NAMALWA (cell line): ENCODE data around the gene NFIC.

Experiments
- DNase-seq: peaks from one replicate; pipeline ENCODE4 v3.0.0-alpha.2; 2015; ENCODE audit warnings: low spot score

The NFIC gene

GRCh38 chr19:3470500-3471128, 104.2 kb downstream of the NFIC start:
- DNase-seq, result no peak

- peak; percentile 30 for DNase-seq
These were observed 105.7 kb downstream of the NFIC start for GRCh38 chr19:3471954-3472655.

- no peak for DNase-seq
These were observed 107.6 kb downstream of the NFIC start for GRCh38 chr19:3474010-3474409.

- DNase-seq, result no peak
These were observed 108.2 kb downstream of the NFIC start for GRCh38 chr19:3474614-3475013.

GRCh38 chr19:3475449-3475848, 109.1 kb downstream of the NFIC start:
- no peak for DNase-seq

- DNase-seq, result no peak
These were observed 110.4 kb downstream of the NFIC start for GRCh38 chr19:3476830-3477229.

GRCh38 chr19:3477506-3477905, 111.1 kb downstream of the NFIC start:
- no peak for DNase-seq

- peak; percentile 33 for DNase-seq
These were observed 111.6 kb downstream of the NFIC start for GRCh38 chr19:3477951-3478350.

GRCh38 chr19:3478409-3479176, 112.2 kb downstream of the NFIC start:
- DNase-seq, result no peak

- DNase-seq, result peak; percentile 92
These were observed 112.9 kb downstream of the NFIC start for GRCh38 chr19:3479177-3479833.

GRCh38 chr19:3479834-3480215, 113.4 kb downstream of the NFIC start:
- DNase-seq, result peak; percentile 87

GRCh38 chr19:3480383-3481091, 114.2 kb downstream of the NFIC start, which contains the start of gene SMIM24:
SMIM24 (minus strand) TSS chr19:3480525; CDS start chr19:3480463, 62 bp downstream.
- DNase-seq, result peak; percentile 48

- DNase-seq, result peak; percentile 26
These were observed 115.1 kb downstream of the NFIC start for GRCh38 chr19:3481241-3482090.

- DNase-seq, result no peak
These were observed 116.3 kb downstream of the NFIC start for GRCh38 chr19:3482507-3483225.

GRCh38 chr19:3483226-3483628, 116.8 kb downstream of the NFIC start, which contains the start of gene SMIM44:
SMIM44 (minus strand) TSS chr19:3483441; CDS start chr19:3483403, 38 bp downstream.
- no peak for DNase-seq

GRCh38 chr19:3491396-3492119, 125.2 kb downstream of the NFIC start:
- DNase-seq, result no peak

- no peak for DNase-seq
These were observed 125.9 kb downstream of the NFIC start for GRCh38 chr19:3492131-3492839.

GRCh38 chr19:3492919-3493318, 126.5 kb downstream of the NFIC start:
- DNase-seq, result no peak

- DNase-seq, result no peak
These were observed 127.3 kb downstream of the NFIC start for GRCh38 chr19:3493651-3494050.
